Hepatocyte (in vitro differentiated cells): Measurements from ENCODE around the gene TARM1.

Experiments
- CTCF ChIP-seq: fragments of 200-600 bp; sonication (generic); IDR thresholded peaks from 2 replicates; pipeline ENCODE4 v1.5.1; 2016; ENCODE audit warnings: antibody characterized with exemption, mild to moderate bottlenecking; ENCODE audit not compliant: poor library complexity
- EZH2 ChIP-seq: fragments of 200-600 bp; sonication (generic); IDR thresholded peaks from 2 replicates; pipeline ENCODE4 v1.6.1; 2016; ENCODE audit warnings: antibody characterized with exemption, mild to moderate bottlenecking, borderline replicate concordance

GRCh38 chr19:54100561-54100960 lies 19.4 kb upstream of the TARM1 start, which contains the start of gene OSCAR:
- TF ChIP-seq EZH2: no peak
- no peak for TF ChIP-seq CTCF
